ENCODE results near the gene PKHD1.

Gene PKHD1

DNA sequence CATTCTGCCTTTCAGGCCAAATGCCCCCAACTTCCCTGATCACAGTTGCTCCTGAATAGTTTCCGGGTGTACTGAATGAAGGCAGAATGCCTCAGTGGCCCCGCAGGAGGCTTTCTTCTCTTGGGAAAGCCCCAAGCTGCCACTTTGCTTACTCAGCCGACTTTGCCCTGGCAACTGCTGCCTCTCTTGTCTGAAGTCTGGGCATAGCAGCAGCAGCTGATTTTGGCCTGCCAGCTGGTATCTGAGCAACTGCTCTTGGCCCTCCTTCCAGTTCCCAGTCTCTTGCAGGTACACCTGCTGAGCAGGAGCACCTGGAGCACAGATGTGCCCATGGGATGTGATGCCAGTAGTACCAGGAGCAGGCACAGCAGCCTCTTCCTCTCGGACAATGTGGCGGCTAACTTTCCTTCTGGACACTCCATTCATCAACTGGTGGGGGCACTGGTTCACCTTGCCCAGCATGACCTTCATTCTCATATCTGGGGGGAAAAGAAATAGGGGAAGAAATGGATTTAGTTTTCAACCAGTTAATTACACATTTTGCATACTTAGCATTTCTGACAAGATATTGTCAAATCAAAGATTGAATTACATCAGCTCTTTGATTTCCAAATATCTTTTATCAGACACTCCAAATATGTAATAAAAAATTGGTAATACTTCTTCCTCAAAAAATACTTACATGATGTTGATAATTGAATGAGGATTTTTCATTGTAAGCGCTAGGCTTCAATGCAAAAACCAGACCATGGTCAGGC is 468.2 kb downstream of the PKHD1 start:
- H3K4me3 ChIP-seq (ENCODE audit: low read length), result no peak overlapping the region
- H3K27me3 ChIP-seq (ENCODE audit: control insufficient read depth, insufficient read depth, low read length), result no peaks in the 10 kb centered on the region
- no peaks in the 10 kb centered on the region for H3K4me1 ChIP-seq (ENCODE audit: control insufficient read depth, low read depth, low read length)
- no peaks in the 10 kb centered on the region for H3K36me3 ChIP-seq (ENCODE audit: control insufficient read depth, low read depth, low read length)
- H3K9ac ChIP-seq (ENCODE audit: low read length), result no peak overlapping the region
- H3K27ac ChIP-seq (ENCODE audit: low read length), result no peak overlapping the region
- no peaks in the 10 kb centered on the region for H3K9me3 ChIP-seq (ENCODE audit: control insufficient read depth, low read depth, low read length)

DNA sequence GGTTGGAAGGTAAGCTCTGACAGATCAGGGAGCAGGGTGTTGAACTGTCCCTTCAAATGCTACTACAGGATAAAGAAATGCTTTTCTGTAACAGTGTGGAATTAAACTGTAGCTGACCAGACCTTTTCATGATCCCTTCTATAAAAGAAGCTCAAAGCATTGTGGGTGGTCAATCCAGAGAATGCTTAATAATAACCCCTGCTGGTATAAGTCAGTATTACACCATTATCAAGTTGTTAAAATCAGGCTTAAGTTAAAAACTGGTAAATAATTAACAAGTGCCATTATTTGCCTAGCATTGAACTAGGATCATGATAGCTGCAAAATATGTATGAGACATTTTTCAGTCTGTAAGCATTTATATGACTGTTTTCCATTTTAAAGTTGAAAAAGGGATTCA is 468.9 kb downstream of the PKHD1 start:
- H3K36me3 ChIP-seq (ENCODE audit: control insufficient read depth, low read depth, low read length), result no peaks in the 10 kb centered on the region
- H3K27me3 ChIP-seq (ENCODE audit: control insufficient read depth, insufficient read depth, low read length), result no peaks in the 10 kb centered on the region
- H3K27ac ChIP-seq (ENCODE audit: low read length), result no peak overlapping the region
- H3K4me1 ChIP-seq (ENCODE audit: control insufficient read depth, low read depth, low read length), result no peaks in the 10 kb centered on the region
- H3K9me3 ChIP-seq (ENCODE audit: control insufficient read depth, low read depth, low read length), result no peaks in the 10 kb centered on the region
- H3K9ac ChIP-seq (ENCODE audit: low read length), result no peak overlapping the region
- no peak overlapping the region for H3K4me3 ChIP-seq (ENCODE audit: low read length)

DNA sequence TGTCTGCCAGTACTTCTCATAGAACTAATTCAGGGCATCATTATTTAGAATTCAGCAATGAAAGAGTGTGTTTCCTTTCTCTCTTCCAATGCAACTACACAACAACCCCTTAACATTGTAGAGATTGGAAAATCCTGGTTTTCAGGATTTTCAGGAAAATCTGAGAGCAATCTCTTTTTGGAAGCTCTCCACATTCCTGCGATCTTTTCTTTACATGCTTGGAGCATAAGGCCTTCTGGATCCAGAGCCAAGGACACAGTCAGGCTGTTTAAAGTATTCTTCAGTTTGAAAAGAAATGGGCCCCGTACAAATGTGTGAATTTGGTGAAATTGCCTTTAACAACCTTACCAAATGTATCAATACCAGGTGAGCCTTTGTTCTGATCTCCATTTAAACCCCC is 469.7 kb downstream of the PKHD1 start:
- Histone ChIP-seq H3K27me3 (ENCODE audit: control insufficient read depth, insufficient read depth, low read length) (no peaks in the 10 kb centered on the region), H3K27ac (ENCODE audit: low read length) (no peak overlapping the region), H3K9ac (ENCODE audit: low read length) (no peak overlapping the region), H3K4me3 (ENCODE audit: low read length) (no peak overlapping the region), H3K36me3 (ENCODE audit: control insufficient read depth, low read depth, low read length) (no peaks in the 10 kb centered on the region), H3K4me1 (ENCODE audit: control insufficient read depth, low read depth, low read length) (no peaks in the 10 kb centered on the region), H3K9me3 (ENCODE audit: control insufficient read depth, low read depth, low read length) (no peaks in the 10 kb centered on the region)

DNA sequence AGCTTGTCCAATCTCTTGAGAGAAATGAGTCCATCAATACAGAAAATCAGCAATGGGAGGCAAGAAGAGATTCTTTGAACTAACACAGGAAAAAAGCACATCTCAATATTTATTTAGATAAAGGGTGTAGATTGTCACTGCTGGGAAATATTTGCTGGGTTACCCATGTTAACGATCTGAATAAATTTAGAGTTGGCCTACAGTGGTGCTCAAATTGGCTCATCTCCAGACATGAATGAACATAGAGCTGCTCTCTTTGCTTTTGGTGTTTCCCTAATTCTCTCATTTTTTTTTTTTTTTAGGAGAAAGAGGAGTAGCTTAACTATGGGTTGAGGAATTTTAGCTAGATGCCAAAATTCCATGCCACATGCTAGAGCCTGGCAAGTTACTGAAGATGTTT is 471.2 kb downstream of the PKHD1 start:
- no peaks in the 10 kb centered on the region for H3K4me1 ChIP-seq (ENCODE audit: control insufficient read depth, low read depth, low read length)
- no peak overlapping the region for H3K9ac ChIP-seq (ENCODE audit: low read length)
- H3K4me3 ChIP-seq (ENCODE audit: low read length), result no peak overlapping the region
- H3K27ac ChIP-seq (ENCODE audit: low read length), result no peak overlapping the region
- no peaks in the 10 kb centered on the region for H3K27me3 ChIP-seq (ENCODE audit: control insufficient read depth, insufficient read depth, low read length)
- H3K9me3 ChIP-seq (ENCODE audit: control insufficient read depth, low read depth, low read length), result no peaks in the 10 kb centered on the region
- H3K36me3 ChIP-seq (ENCODE audit: control insufficient read depth, low read depth, low read length), result no peaks in the 10 kb centered on the region

DNA sequence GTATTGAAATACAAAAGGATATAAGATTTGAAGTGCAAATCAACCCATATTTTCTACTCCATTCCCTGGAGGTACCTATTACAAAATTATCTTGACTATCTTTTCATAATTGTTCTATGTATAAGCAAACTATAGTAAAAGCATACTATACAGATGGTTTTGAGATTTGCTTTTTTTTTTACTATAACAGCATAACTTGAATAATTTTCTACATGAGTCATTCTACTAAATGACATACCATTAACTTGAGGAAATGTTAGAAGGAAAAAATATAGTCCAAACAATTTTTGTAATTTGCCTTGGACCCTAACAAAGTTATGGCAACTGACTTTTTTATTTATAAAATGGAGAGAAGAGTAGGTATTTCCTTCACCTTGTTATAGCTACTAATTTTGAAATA is 472.7 kb downstream of the PKHD1 start:
- Histone ChIP-seq H3K27ac (ENCODE audit: low read length) (no peak overlapping the region), H3K4me3 (ENCODE audit: low read length) (no peak overlapping the region), H3K27me3 (ENCODE audit: control insufficient read depth, insufficient read depth, low read length) (no peaks in the 10 kb centered on the region), H3K4me1 (ENCODE audit: control insufficient read depth, low read depth, low read length) (no peaks in the 10 kb centered on the region), H3K9me3 (ENCODE audit: control insufficient read depth, low read depth, low read length) (no peaks in the 10 kb centered on the region), H3K36me3 (ENCODE audit: control insufficient read depth, low read depth, low read length) (no peaks in the 10 kb centered on the region), H3K9ac (ENCODE audit: low read length) (no peak overlapping the region)

DNA sequence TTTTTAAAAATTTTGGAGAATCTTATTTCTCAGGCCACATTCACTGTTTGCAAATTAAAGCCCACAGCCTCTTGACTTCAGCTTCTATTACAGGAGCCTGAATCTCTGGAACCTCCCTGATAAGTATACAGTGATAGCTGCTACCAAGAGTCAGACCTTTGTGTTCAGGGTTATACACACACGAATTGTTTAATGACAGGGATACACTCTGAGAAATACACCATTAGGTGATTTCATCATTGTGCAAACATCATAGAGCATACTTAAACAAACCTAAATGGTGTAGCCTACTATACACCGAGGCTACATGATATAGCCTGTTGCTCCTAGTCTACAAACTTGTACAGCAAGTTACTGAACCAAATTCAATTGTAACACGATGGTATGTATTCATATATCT is 473.9 kb downstream of the PKHD1 start:
- Histone ChIP-seq H3K4me3 (ENCODE audit: low read length) (no peak overlapping the region), H3K36me3 (ENCODE audit: control insufficient read depth, low read depth, low read length) (no peaks in the 10 kb centered on the region), H3K9me3 (ENCODE audit: control insufficient read depth, low read depth, low read length) (no peaks in the 10 kb centered on the region), H3K27ac (ENCODE audit: low read length) (no peak overlapping the region), H3K27me3 (ENCODE audit: control insufficient read depth, insufficient read depth, low read length) (no peaks in the 10 kb centered on the region), H3K9ac (ENCODE audit: low read length) (no peak overlapping the region), H3K4me1 (ENCODE audit: control insufficient read depth, low read depth, low read length) (no peaks in the 10 kb centered on the region)

DNA sequence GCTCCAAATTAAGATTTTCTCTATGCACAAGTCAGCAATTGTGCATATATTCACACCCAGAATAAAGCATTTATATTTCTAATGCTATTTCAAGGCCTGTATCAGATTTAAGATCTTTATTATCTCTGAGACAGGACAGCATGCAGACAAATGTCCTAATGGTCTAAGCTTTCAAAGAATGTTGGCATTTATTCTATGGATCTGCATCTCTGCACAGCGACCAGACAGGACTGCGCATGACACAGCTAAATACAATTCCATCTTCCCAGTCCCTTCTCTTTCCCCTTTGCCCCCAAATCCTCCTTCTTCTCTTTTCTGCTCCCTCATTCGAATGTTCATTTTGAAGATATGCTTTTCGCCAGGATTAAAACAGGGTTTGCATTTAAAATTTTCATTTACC is 478.5 kb downstream of the PKHD1 start:
- Histone ChIP-seq H3K36me3 (ENCODE audit: control insufficient read depth, low read depth, low read length) (no peaks in the 10 kb centered on the region), H3K9ac (ENCODE audit: low read length) (no peak overlapping the region), H3K9me3 (ENCODE audit: control insufficient read depth, low read depth, low read length) (no peaks in the 10 kb centered on the region), H3K4me3 (ENCODE audit: low read length) (no peak overlapping the region), H3K27ac (ENCODE audit: low read length) (no peak overlapping the region), H3K27me3 (ENCODE audit: control insufficient read depth, insufficient read depth, low read length) (no peaks in the 10 kb centered on the region), H3K4me1 (ENCODE audit: control insufficient read depth, low read depth, low read length) (no peaks in the 10 kb centered on the region)

DNA sequence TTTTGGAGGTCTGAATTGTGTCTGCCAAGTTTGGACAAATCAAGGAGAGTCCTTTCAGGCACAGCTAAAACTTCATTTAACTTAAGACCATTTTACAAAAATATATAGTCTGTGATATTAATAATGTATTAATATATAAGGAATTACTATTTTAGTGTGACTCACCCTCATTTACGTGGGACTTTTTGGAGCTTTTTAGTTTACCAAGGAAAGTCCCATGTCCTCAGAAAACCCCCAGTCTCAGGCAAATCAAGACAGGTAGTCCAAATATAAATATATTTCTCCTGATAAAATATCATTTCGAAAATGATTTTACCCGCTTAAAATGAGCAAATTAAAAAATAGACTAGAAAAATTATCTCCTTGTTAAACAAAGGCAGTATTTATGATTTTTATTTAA is 479.0 kb downstream of the PKHD1 start:
- Histone ChIP-seq H3K27ac (ENCODE audit: low read length) (no peak overlapping the region), H3K4me1 (ENCODE audit: control insufficient read depth, low read depth, low read length) (no peaks in the 10 kb centered on the region), H3K9me3 (ENCODE audit: control insufficient read depth, low read depth, low read length) (no peaks in the 10 kb centered on the region), H3K36me3 (ENCODE audit: control insufficient read depth, low read depth, low read length) (no peaks in the 10 kb centered on the region), H3K4me3 (ENCODE audit: low read length) (no peak overlapping the region), H3K9ac (ENCODE audit: low read length) (no peak overlapping the region), H3K27me3 (ENCODE audit: control insufficient read depth, insufficient read depth, low read length) (no peaks in the 10 kb centered on the region)

DNA sequence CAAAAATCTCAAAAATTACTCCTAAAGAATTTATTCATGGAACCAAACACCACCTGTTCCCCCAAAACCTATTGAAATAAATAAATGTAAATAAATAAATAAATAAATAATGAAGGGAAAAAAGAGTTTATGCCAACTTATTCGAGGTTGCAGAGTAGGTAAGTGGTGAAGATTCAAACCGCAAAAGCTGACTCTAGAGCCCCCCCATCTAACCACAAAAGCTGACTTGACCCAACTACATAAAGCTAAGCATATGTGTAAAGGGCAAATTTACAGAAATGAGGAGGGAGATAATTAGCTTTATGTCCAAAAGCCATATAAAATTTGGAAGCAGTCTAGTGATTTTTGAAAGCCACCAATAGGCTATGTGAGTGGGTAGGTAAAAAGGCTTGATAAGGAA is 486.9 kb downstream of the PKHD1 start:
- Histone ChIP-seq H3K4me3 (ENCODE audit: low read length) (no peak overlapping the region), H3K4me1 (ENCODE audit: control insufficient read depth, low read depth, low read length) (no peaks in the 10 kb centered on the region), H3K27me3 (ENCODE audit: control insufficient read depth, insufficient read depth, low read length) (no peaks in the 10 kb centered on the region), H3K9me3 (ENCODE audit: control insufficient read depth, low read depth, low read length) (no peaks in the 10 kb centered on the region), H3K9ac (ENCODE audit: low read length) (no peak overlapping the region), H3K36me3 (ENCODE audit: control insufficient read depth, low read depth, low read length) (no peaks in the 10 kb centered on the region), H3K27ac (ENCODE audit: low read length) (no peak overlapping the region)

DNA sequence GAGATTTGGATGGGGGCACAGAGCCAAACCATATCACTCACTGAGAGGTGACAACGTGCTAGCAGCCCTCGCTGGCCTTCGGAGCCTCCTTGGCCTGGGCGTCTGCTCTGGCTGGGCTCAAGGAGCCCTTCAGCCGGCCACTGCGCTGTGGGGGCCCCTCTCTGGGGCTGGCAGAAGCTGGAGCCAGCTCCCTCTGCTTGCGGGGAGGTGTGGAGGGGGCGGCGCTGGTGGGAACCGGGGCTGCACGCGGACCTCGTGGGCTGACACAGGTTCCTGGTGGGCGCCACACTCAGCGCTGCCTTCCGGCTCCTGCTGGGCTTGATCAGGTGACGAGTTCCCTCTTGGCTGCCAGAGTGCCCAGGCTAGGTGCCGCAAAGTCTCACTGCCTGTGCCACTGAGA is 489.2 kb downstream of the PKHD1 start:
- Histone ChIP-seq H3K4me1 (ENCODE audit: control insufficient read depth, low read depth, low read length) (no peaks in the 10 kb centered on the region), H3K27me3 (ENCODE audit: control insufficient read depth, insufficient read depth, low read length) (no peaks in the 10 kb centered on the region), H3K9me3 (ENCODE audit: control insufficient read depth, low read depth, low read length) (no peaks in the 10 kb centered on the region), H3K27ac (ENCODE audit: low read length) (no peak overlapping the region), H3K4me3 (ENCODE audit: low read length) (no peak overlapping the region), H3K36me3 (ENCODE audit: control insufficient read depth, low read depth, low read length) (no peaks in the 10 kb centered on the region), H3K9ac (ENCODE audit: low read length) (no peak overlapping the region)

DNA sequence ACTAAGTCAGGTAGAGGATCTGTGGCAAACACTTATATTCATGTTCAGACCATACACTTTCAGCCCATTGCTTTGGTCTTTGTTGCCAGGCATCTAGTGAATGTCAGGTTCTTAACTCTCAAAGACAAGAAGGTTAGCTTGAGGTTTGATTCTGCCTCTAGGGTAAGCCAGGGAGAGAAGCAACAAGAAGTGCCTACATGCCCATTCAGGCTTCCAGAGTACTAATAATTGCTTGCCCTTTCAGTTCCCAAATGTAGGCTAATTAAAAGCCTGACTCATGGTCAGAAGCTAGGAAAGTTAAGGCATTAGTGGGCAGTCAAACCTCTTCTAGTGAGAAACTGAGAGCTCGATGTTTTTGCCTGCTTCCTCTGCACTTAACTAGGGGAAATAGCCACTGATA is 492.4 kb downstream of the PKHD1 start:
- H3K4me1 ChIP-seq (ENCODE audit: control insufficient read depth, low read depth, low read length), result no peaks in the 10 kb centered on the region
- no peaks in the 10 kb centered on the region for H3K27me3 ChIP-seq (ENCODE audit: control insufficient read depth, insufficient read depth, low read length)
- H3K36me3 ChIP-seq (ENCODE audit: control insufficient read depth, low read depth, low read length), result no peaks in the 10 kb centered on the region
- no peak overlapping the region for H3K9ac ChIP-seq (ENCODE audit: low read length)
- H3K4me3 ChIP-seq (ENCODE audit: low read length), result no peak overlapping the region
- no peak overlapping the region for H3K27ac ChIP-seq (ENCODE audit: low read length)
- no peaks in the 10 kb centered on the region for H3K9me3 ChIP-seq (ENCODE audit: control insufficient read depth, low read depth, low read length)

DNA sequence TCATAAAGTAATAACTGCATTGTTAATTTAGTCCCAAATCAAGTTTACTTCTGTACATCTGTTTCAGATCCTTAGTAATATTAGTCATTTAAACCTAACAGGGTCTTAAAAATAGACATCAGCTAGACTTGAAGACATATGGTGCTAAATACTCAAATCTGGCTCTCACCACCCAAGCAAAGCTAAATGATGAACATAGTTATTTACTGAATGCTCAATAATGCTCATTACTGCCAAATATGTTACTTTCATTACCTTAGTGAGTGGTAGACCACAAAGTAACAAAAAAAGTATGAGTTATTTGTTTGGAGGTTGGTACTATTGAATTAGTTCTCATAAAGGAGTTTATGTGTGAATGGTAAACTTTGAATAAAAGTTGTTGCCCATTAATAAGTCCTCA is 502.1 kb downstream of the PKHD1 start:
- Histone ChIP-seq H3K9ac (ENCODE audit: low read length) (no peak overlapping the region), H3K27me3 (ENCODE audit: control insufficient read depth, insufficient read depth, low read length) (no peaks in the 10 kb centered on the region), H3K9me3 (ENCODE audit: control insufficient read depth, low read depth, low read length) (no peaks in the 10 kb centered on the region), H3K4me3 (ENCODE audit: low read length) (no peak overlapping the region), H3K36me3 (ENCODE audit: control insufficient read depth, low read depth, low read length) (no peaks in the 10 kb centered on the region), H3K4me1 (ENCODE audit: control insufficient read depth, low read depth, low read length) (no peaks in the 10 kb centered on the region), H3K27ac (ENCODE audit: low read length) (no peak overlapping the region)

All from iPS-18a (cell line).